ENCODE results near the gene H2BW2. TPM values are rescaled to one million over a fixed set of nuclear protein-coding genes. Genes with fewer than 3 reads are reported as not detected.

Gene H2BW2
- polyA plus RNA-seq (not detected in 3 replicates), polyA minus RNA-seq (not detected in 3 replicates)
- polyA plus RNA-seq (2011; ENCODE audit: low read depth) = not detected
- polyA plus RNA-seq (2011; cell fraction: cytosol; rRNA removed) = not detected in 2 replicates
- not detected in 2 replicates for polyA plus RNA-seq (2011; cell fraction: nucleus; rRNA removed)
- not detected in 2 replicates for polyA plus RNA-seq (2012; ENCODE audit: low replicate concordance)
- not detected for polyA minus RNA-seq (2011; cell fraction: cytosol; rRNA and poly(A)+ RNA removed)
- polyA minus RNA-seq (2011; cell fraction: nucleus; rRNA and poly(A)+ RNA removed) = not detected in 2 replicates

DNA sequence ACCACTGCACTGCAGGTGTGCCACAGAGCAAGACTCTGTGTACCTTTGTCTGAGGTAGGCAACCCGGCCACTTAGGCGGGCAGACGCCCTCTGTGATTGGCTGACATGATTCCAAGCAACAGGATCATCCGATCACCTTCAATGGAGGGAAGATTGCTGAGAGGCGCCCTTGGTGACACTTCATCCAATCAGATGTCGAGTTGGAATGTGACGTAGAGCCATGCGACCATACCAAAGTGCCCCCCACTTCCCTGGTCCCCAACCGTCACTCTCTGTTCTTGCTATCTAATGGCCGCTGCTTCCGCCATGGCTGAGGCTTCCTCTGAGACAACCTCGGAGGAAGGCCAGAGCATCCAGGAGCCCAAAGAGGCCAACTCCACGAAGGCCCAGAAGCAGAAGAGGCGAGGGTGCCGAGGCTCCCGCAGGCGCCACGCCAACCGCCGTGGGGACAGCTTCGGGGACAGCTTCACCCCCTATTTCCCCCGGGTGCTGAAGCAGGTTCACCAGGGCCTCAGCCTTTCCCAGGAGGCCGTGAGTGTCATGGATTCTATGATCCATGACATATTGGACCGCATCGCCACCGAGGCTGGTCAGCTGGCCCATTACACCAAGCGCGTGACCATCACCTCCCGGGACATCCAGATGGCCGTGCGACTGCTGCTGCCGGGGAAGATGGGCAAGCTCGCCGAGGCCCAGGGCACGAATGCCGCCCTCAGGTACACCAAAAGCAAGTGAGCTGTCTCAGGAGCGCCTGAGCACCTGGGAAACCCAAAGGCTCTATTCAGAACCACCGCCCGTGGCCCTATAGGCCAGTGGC is at the start of gene H2BW2:
Gene H2BW2, plus strand, starts transcription at position 268 of the 817 bp plus-strand sequence. Its CDS starts 39 bp downstream, at position 307.
- no peak within 1 kb of the TSS for H3K4me2 ChIP-seq (ENCODE audit: control insufficient read depth, extremely low read depth, insufficient read depth, low read depth, low read length)

DNA sequence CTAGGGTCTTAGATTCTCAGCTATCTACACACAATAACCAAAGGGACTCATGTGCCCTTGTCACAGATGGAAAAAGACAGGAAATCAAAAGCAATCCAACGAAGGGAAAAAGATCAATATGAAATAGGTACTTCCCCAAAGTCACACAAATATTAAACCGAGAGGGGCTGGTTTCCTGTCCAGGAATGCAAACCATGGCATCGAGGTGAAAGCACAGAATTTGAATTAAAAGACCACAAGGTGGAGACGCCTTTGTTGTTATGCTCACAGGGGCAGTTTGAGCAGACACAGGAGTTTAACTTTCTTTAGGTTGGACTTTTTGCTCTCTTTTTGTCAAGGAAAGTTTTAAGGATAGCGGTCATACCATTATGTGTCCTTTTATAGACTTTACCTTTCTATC is 40.5 kb upstream of the H2BW2 start:
- no peaks in the 10 kb centered on the region for H3K4me1 ChIP-seq (ENCODE audit: control insufficient read depth, extremely low read depth, insufficient read depth, low read length)
- no peak for FAIRE-seq
- no peaks in the 10 kb centered on the region for H3K9me3 ChIP-seq (ENCODE audit: control insufficient read depth, low read depth, low read length)
- H3K9me1 ChIP-seq (ENCODE audit: control insufficient read depth, extremely low read depth, insufficient read depth, low read length) = no peaks in the 10 kb centered on the region
- H3K4me3 ChIP-seq (ENCODE audit: control insufficient read depth in 2 of 3, extremely low read depth in 1 of 3, insufficient read depth in 2 of 3, low read depth in 1 of 3, low read length in 3 of 3) = no peak overlapping the region
- H2AFZ ChIP-seq (ENCODE audit: control insufficient read depth, low read length) = no peak overlapping the region
- TF ChIP-seq, protein P1, sequence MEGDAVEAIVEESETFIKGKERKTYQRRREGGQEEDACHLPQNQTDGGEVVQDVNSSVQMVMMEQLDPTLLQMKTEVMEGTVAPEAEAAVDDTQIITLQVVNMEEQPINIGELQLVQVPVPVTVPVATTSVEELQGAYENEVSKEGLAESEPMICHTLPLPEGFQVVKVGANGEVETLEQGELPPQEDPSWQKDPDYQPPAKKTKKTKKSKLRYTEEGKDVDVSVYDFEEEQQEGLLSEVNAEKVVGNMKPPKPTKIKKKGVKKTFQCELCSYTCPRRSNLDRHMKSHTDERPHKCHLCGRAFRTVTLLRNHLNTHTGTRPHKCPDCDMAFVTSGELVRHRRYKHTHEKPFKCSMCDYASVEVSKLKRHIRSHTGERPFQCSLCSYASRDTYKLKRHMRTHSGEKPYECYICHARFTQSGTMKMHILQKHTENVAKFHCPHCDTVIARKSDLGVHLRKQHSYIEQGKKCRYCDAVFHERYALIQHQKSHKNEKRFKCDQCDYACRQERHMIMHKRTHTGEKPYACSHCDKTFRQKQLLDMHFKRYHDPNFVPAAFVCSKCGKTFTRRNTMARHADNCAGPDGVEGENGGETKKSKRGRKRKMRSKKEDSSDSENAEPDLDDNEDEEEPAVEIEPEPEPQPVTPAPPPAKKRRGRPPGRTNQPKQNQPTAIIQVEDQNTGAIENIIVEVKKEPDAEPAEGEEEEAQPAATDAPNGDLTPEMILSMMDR (optimal IDR thresholded peaks at IDR 0.05 in 1 of 3, IDR thresholded peaks at IDR 0.05 in 1 of 3, conservative IDR thresholded peaks at IDR 0.05 in 1 of 3; ENCODE audit: extremely low read depth in 1 of 3, insufficient read depth in 2 of 3, low read length in 3 of 3) = no peak
- TF ChIP-seq EZH2 (IDR thresholded peaks at IDR 0.05; ENCODE audit: low read length) = no peak
- DNase-seq (ENCODE audit: low read depth, low spot score) = no peak
- H3K9ac ChIP-seq (ENCODE audit: control insufficient read depth, extremely low read depth, insufficient read depth, low read length) = no peak overlapping the region
- no peaks in the 10 kb centered on the region for H3K27me3 ChIP-seq (ENCODE audit: control insufficient read depth, extremely low read depth, insufficient read depth, low read length)
- dilution Hi-C loops (cut with MboI; ENCODE audit: extremely low pct_ligation_motif_present, low sequenced_read_pairs) = no loop called here
- no peaks in the 10 kb centered on the region for H4K20me1 ChIP-seq (ENCODE audit: control insufficient read depth, extremely low read depth, insufficient read depth, low read length)
- H3K27ac ChIP-seq (ENCODE audit: control insufficient read depth, insufficient read depth, low read length) = no peak overlapping the region
- no peaks in the 10 kb centered on the region for H3K79me2 ChIP-seq (ENCODE audit: control insufficient read depth, insufficient read depth, low read length)
- no peaks in the 10 kb centered on the region for H3K36me3 ChIP-seq (ENCODE audit: control insufficient read depth in 2 of 2, extremely low read depth in 1 of 2, insufficient read depth in 2 of 2, low read length in 2 of 2)
- no peak overlapping the region for H3K4me2 ChIP-seq (ENCODE audit: control insufficient read depth, extremely low read depth, insufficient read depth, low read depth, low read length)

More for the DNA sequence above, at the start of gene H2BW2:
- Histone ChIP-seq H3K4me3 (ENCODE audit: control insufficient read depth in 2 of 3, extremely low read depth in 1 of 3, insufficient read depth in 2 of 3, low read depth in 1 of 3, low read length in 3 of 3) (no peak within 1 kb of the TSS), H3K9me1 (ENCODE audit: control insufficient read depth, extremely low read depth, insufficient read depth, low read length) (no peaks in the 10 kb centered on the region), H3K4me1 (ENCODE audit: control insufficient read depth, extremely low read depth, insufficient read depth, low read length) (no peaks in the 10 kb centered on the region), H3K9me3 (ENCODE audit: control insufficient read depth, low read depth, low read length) (no peaks in the 10 kb centered on the region), H3K27me3 (ENCODE audit: control insufficient read depth, extremely low read depth, insufficient read depth, low read length) (no peaks in the 10 kb centered on the region), H3K9ac (ENCODE audit: control insufficient read depth, extremely low read depth, insufficient read depth, low read length) (no peak within 1 kb of the TSS), H3K27ac (ENCODE audit: control insufficient read depth, insufficient read depth, low read length) (no peak within 1 kb of the TSS), H3K36me3 (ENCODE audit: control insufficient read depth in 2 of 2, extremely low read depth in 1 of 2, insufficient read depth in 2 of 2, low read length in 2 of 2) (no peaks in the 10 kb centered on the region), H4K20me1 (ENCODE audit: control insufficient read depth, extremely low read depth, insufficient read depth, low read length) (no peaks in the 10 kb centered on the region), H3K79me2 (ENCODE audit: control insufficient read depth, insufficient read depth, low read length) (no peaks in the 10 kb centered on the region), H2AFZ (ENCODE audit: control insufficient read depth, low read length) (no peak within 1 kb of the TSS)
- TF ChIP-seq EZH2 (IDR thresholded peaks at IDR 0.05; ENCODE audit: low read length) = no peak
- TF ChIP-seq, protein P1 (optimal IDR thresholded peaks at IDR 0.05 in 1 of 3, IDR thresholded peaks at IDR 0.05 in 1 of 3, conservative IDR thresholded peaks at IDR 0.05 in 1 of 3; ENCODE audit: extremely low read depth in 1 of 3, insufficient read depth in 2 of 3, low read length in 3 of 3) = no peak
- no peak for DNase-seq (ENCODE audit: low read depth, low spot score)
- FAIRE-seq = no peak
- dilution Hi-C loops (cut with MboI; ENCODE audit: extremely low pct_ligation_motif_present, low sequenced_read_pairs) = no loop called here

Data from keratinocyte (primary cell).